ENCODE results near the gene SUCLG2. TPM values are rescaled to one million over a fixed set of nuclear protein-coding genes. Genes with fewer than 3 reads are reported as not detected.

SUCLG2 gene
- total RNA-seq, 1 experiment from 2014 or later = 38.5 TPM

GRCh38 chr3:67389176-67389575, 265.2 kb downstream of the SUCLG2 start:
- no peaks in the 10 kb centered on the region for H3K79me2 ChIP-seq (ENCODE audit: insufficient read depth, low read length)
- no peak overlapping the region for H3K9ac ChIP-seq (ENCODE audit: extremely low read depth, insufficient read length, low read length)
- H3K9me3 Mint-ChIP-seq = peaks cover 6 to 12% of the 10 kb centered on the region in 2 experiments
- peaks cover 4 to 5% of the 10 kb centered on the region in 2 experiments; a peak in 3 of 4 replicates for H3K4me1 Mint-ChIP-seq
- H4K91ac ChIP-seq (ENCODE audit: insufficient read length, low read depth, low read length) = no peak overlapping the region
- no peak overlapping the region for H2BK15ac ChIP-seq (ENCODE audit: low read depth, low read length)
- DNase-seq = no peak
- H3K4me1 ChIP-seq (ENCODE audit: insufficient read depth, low read length) = no peaks in the 10 kb centered on the region
- no peaks in the 10 kb centered on the region for H4K20me1 ChIP-seq (ENCODE audit: control insufficient read depth, insufficient read depth, insufficient read length)
- no peaks in the 10 kb centered on the region for H3K23me2 ChIP-seq (ENCODE audit: insufficient read length, low read depth, low read length, poor library complexity, severe bottlenecking)
- no peak overlapping the region for H4K8ac ChIP-seq (replicated peaks; ENCODE audit: insufficient read length, low read depth, low read length)
- H3K9me3 ChIP-seq (ENCODE audit: control insufficient read depth, low read depth, low read length) = no peaks in the 10 kb centered on the region
- no peak overlapping the region for H2BK20ac ChIP-seq (ENCODE audit: low read depth, low read length, poor library complexity, severe bottlenecking)
- H4K5ac ChIP-seq (ENCODE audit: insufficient read length, low read depth, low read length) = no peak overlapping the region
- TF ChIP-seq CTCF (conservative IDR thresholded peaks at IDR 0.05) = no peak
- H2AFZ ChIP-seq (ENCODE audit: low read length) = no peak overlapping the region
- H3T11ph ChIP-seq (ENCODE audit: low read length) = no peak overlapping the region
- H2BK12ac ChIP-seq (ENCODE audit: insufficient read length, low read depth, low read length) = no peak overlapping the region
- H3K4me2 ChIP-seq (ENCODE audit: insufficient read depth, insufficient read length, low read length) = no peak overlapping the region
- H3K4me3 Mint-ChIP-seq = no peak overlapping the region
- H3K4ac ChIP-seq (ENCODE audit: low read depth, low read length) = no peak overlapping the region
- no peak overlapping the region for H3K14ac ChIP-seq (ENCODE audit: insufficient read depth, low read length)
- no peak overlapping the region for H2BK120ac ChIP-seq (ENCODE audit: low read depth, low read length, poor library complexity, severe bottlenecking)
- H3K56ac ChIP-seq (ENCODE audit: insufficient read length, low read depth, low read length) = no peak overlapping the region
- H3K27ac ChIP-seq (ENCODE audit: insufficient read length, low read depth, low read length) = no peak overlapping the region
- peaks cover 10 to 16% (median 14%) of the 10 kb centered on the region in 3 experiments for H3K36me3 Mint-ChIP-seq (ENCODE audit: insufficient read depth in 1 of 3, low read depth in 3 of 3)
- H3K27me3 ChIP-seq (ENCODE audit: insufficient read depth, low read length) = no peaks in the 10 kb centered on the region
- H3K23ac ChIP-seq (ENCODE audit: insufficient read length, low read depth, low read length) = no peak overlapping the region
- WGBS (ENCODE audit: extremely low coverage, insufficient read length, low lambda C conversion rate) = no CpG with 5 or more reads among the region's 2 CpGs
- no peak overlapping the region for H2AK5ac ChIP-seq (ENCODE audit: insufficient read length, low read length)
- H3K27me3 Mint-ChIP-seq (ENCODE audit: low read depth) = no peaks in the 10 kb centered on the region
- H3K18ac ChIP-seq (ENCODE audit: insufficient read length, low read depth, low read length) = no peak overlapping the region
- peak overlapping the region in 1 of 3 experiments; percentile 12; a peak in 1 of 7 replicates for H3K27ac Mint-ChIP-seq
- H2BK5ac ChIP-seq (ENCODE audit: insufficient read length, low read length) = no peak overlapping the region
- no peaks in the 10 kb centered on the region for H3K79me1 ChIP-seq (ENCODE audit: insufficient read depth, low read depth, low read length, poor library complexity, severe bottlenecking)

Data from H9 (cell line).